ENCODE measurements around the gene NPPB. TPM values are rescaled to one million over a fixed set of nuclear protein-coding genes. Genes with fewer than 3 reads are reported as not detected.

Gene NPPB
- total and polyA plus RNA-seq, 2 donors (not counting 1 experiment from before 2014, with no cell fraction given), result not detected

GRCh38 chr1:11882814-11883538, 24.2 kb upstream of the NPPB start:
- Histone ChIP-seq H3K36me3 (ENCODE audit: control insufficient read depth, insufficient read depth, low read length) (no peaks in the 10 kb centered on the region), H3K9ac (ENCODE audit: insufficient read depth, low read length) (no peak overlapping the region), H3K4me1 (ENCODE audit: control insufficient read depth, extremely low read depth, insufficient read depth, low read length) (no peaks in the 10 kb centered on the region), H2AFZ (ENCODE audit: low read length) (no peak overlapping the region), H3K4me2 (ENCODE audit: extremely low read depth, insufficient read depth, low read length) (no peak overlapping the region), H3K79me2 (ENCODE audit: control insufficient read depth, insufficient read depth, low read length) (no peaks in the 10 kb centered on the region), H3K27ac (ENCODE audit: insufficient read depth, low read length) (no peak overlapping the region), H3K9me3 (ENCODE audit: control insufficient read depth, insufficient read depth, low read depth, low read length) (no peaks in the 10 kb centered on the region), H3K27me3 (ENCODE audit: control insufficient read depth, insufficient read depth, low read length) (peaks cover 7% of the 10 kb centered on the region), H4K20me1 (ENCODE audit: control insufficient read depth, extremely low read depth, insufficient read depth, low read length) (no peaks in the 10 kb centered on the region), H3K4me3 (replicated peaks in 1 of 4; ENCODE audit: control extremely low read depth in 1 of 4, insufficient read depth in 1 of 4, low read depth in 3 of 4, low read length in 4 of 4) (no peak overlapping the region)
- TF ChIP-seq CTCF (conservative IDR thresholded peaks at IDR 0.05 in 1 of 2, IDR thresholded peaks at IDR 0.05 in 1 of 2; ENCODE audit: low read depth in 1 of 2, low read length in 2 of 2) (no peak), EZH2 (IDR thresholded peaks at IDR 0.05; ENCODE audit: low read length, missing control alignments) (no peak)
- no peak for DNase-seq (ENCODE audit: low read depth in 2 of 2)

GRCh38 chr1:11881749-11882441, 23.1 kb upstream of the NPPB start:
- H3K9ac ChIP-seq (ENCODE audit: insufficient read depth, low read length), result no peak overlapping the region
- H3K79me2 ChIP-seq (ENCODE audit: control insufficient read depth, insufficient read depth, low read length), result no peaks in the 10 kb centered on the region
- H3K4me2 ChIP-seq (ENCODE audit: extremely low read depth, insufficient read depth, low read length), result no peak overlapping the region
- H4K20me1 ChIP-seq (ENCODE audit: control insufficient read depth, extremely low read depth, insufficient read depth, low read length), result no peaks in the 10 kb centered on the region
- H3K27ac ChIP-seq (ENCODE audit: insufficient read depth, low read length), result no peak overlapping the region
- H3K36me3 ChIP-seq (ENCODE audit: control insufficient read depth, insufficient read depth, low read length), result no peaks in the 10 kb centered on the region
- DNase-seq (ENCODE audit: low read depth in 2 of 2), result no peak
- H3K27me3 ChIP-seq (ENCODE audit: control insufficient read depth, insufficient read depth, low read length), result peaks cover 12% of the 10 kb centered on the region
- H3K4me1 ChIP-seq (ENCODE audit: control insufficient read depth, extremely low read depth, insufficient read depth, low read length), result no peaks in the 10 kb centered on the region
- no peaks in the 10 kb centered on the region for H3K9me3 ChIP-seq (ENCODE audit: control insufficient read depth, insufficient read depth, low read depth, low read length)
- no peak overlapping the region for H2AFZ ChIP-seq (ENCODE audit: low read length)
- H3K4me3 ChIP-seq (replicated peaks in 1 of 4; ENCODE audit: control extremely low read depth in 1 of 4, insufficient read depth in 1 of 4, low read depth in 3 of 4, low read length in 4 of 4), result no peak overlapping the region
- TF ChIP-seq CTCF (conservative IDR thresholded peaks at IDR 0.05 in 1 of 2, IDR thresholded peaks at IDR 0.05 in 1 of 2; ENCODE audit: low read depth in 1 of 2, low read length in 2 of 2), result no peak

GRCh38 chr1:11880911-11881748, 22.4 kb upstream of the NPPB start:
- TF ChIP-seq EZH2 (IDR thresholded peaks at IDR 0.05; ENCODE audit: low read length, missing control alignments) (no peak), CTCF (conservative IDR thresholded peaks at IDR 0.05 in 1 of 2, IDR thresholded peaks at IDR 0.05 in 1 of 2; ENCODE audit: low read depth in 1 of 2, low read length in 2 of 2) (no peak)
- no peaks in the 10 kb centered on the region for H3K79me2 ChIP-seq (ENCODE audit: control insufficient read depth, insufficient read depth, low read length)
- H3K4me3 ChIP-seq (replicated peaks in 1 of 4; ENCODE audit: control extremely low read depth in 1 of 4, insufficient read depth in 1 of 4, low read depth in 3 of 4, low read length in 4 of 4), result no peak overlapping the region
- peaks cover 17% of the 10 kb centered on the region for H3K27me3 ChIP-seq (ENCODE audit: control insufficient read depth, insufficient read depth, low read length)
- H2AFZ ChIP-seq (ENCODE audit: low read length), result no peak overlapping the region
- no peaks in the 10 kb centered on the region for H4K20me1 ChIP-seq (ENCODE audit: control insufficient read depth, extremely low read depth, insufficient read depth, low read length)
- DNase-seq (ENCODE audit: low read depth in 2 of 2), result no peak
- no peak overlapping the region for H3K27ac ChIP-seq (ENCODE audit: insufficient read depth, low read length)
- no peaks in the 10 kb centered on the region for H3K4me1 ChIP-seq (ENCODE audit: control insufficient read depth, extremely low read depth, insufficient read depth, low read length)
- H3K36me3 ChIP-seq (ENCODE audit: control insufficient read depth, insufficient read depth, low read length), result no peaks in the 10 kb centered on the region
- H3K9ac ChIP-seq (ENCODE audit: insufficient read depth, low read length), result no peak overlapping the region
- H3K4me2 ChIP-seq (ENCODE audit: extremely low read depth, insufficient read depth, low read length), result no peak overlapping the region
- H3K9me3 ChIP-seq (ENCODE audit: control insufficient read depth, insufficient read depth, low read depth, low read length), result no peaks in the 10 kb centered on the region

All from fibroblast of lung (primary cell).